ENCODE measurements around the gene PFN4.

DNA sequence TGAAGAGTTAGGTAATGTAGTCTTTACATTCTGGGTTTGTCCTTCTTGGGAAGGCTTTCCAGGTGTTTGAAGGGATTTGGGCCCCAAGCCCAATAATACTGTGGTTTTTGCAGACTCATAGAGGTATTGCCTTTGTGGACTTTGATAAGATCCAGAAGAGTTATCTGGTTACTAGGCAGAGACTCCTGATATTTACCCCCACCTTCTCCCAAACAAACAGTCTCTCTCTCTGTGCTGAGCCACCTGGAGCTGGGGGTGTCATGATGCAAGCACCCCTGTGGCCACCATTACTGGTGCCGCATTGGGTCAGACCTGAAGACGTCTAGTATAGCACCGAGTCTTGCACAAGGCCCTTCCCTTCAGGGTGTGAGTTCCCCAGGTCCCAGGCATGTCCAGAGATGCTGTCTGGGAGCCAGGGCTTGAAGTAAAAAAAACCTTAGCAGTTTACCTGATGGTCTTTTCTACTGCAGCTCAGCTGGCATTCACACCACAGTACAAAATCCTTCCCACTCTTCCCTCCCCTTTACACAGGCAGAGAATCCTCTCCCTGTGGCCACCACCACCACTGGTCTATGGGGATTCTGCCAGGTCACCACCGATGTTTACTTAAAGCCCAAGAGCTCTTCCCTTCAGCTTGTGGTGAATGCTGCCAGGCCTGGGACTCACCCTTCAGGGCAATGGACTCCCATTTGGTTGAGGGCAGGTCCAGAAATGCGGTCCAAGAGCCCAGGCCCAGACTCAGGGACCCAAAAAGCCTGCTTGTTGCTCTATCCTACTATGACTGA is 29.5 kb upstream of the PFN4 start:
- TF ChIP-seq POLR2A (IDR thresholded peaks at IDR 0.05), result no peak
- TF ChIP-seq, protein P1, sequence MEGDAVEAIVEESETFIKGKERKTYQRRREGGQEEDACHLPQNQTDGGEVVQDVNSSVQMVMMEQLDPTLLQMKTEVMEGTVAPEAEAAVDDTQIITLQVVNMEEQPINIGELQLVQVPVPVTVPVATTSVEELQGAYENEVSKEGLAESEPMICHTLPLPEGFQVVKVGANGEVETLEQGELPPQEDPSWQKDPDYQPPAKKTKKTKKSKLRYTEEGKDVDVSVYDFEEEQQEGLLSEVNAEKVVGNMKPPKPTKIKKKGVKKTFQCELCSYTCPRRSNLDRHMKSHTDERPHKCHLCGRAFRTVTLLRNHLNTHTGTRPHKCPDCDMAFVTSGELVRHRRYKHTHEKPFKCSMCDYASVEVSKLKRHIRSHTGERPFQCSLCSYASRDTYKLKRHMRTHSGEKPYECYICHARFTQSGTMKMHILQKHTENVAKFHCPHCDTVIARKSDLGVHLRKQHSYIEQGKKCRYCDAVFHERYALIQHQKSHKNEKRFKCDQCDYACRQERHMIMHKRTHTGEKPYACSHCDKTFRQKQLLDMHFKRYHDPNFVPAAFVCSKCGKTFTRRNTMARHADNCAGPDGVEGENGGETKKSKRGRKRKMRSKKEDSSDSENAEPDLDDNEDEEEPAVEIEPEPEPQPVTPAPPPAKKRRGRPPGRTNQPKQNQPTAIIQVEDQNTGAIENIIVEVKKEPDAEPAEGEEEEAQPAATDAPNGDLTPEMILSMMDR (IDR thresholded peaks at IDR 0.05), result no peak
